ENCODE measurements around the gene LASP1.

LASP1 gene

DNA sequence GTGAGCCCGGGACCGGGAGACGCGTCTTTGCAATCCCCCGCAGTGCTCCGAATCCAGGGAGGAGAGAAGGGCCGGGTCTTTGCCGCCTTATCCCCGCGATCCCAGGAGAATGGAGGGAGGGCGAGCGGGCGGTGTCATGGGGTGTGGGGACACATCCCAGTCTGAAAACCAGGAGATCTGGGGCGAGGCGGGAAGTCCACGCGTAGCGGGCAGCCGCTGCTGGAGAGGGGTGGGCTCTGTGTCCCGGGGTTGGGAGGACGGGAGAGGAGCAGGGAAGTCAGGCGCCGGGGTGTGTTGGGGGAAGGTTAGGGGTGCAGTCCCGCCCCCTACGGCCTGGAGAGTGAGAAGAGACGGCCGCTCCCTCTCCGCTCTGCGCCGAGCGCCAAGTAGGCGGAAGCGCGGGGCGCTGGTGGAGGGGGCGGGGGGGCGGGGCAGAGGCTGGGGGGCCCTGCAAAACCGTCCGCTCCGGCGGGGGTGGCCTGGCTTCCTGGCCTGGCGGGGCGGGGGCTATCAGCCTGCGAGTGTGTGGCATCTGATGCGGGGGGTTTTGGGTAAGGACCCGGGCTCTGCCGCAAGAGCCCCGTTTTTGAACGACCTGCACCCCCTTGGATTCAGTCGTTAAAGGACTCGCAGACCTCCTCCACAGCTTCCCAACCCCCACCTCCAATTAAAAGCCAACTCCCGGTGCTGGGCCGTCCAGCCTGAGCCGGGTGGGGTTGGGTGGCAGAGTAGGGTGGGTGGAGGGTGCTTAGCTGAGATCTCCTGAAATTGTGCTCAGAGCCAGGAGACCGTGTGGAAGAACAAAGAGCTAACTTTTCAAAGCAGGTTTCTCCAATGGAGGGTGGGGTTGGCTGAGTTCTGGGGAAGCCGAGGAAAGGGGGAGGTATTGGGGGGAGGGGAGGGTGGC, 654 bp downstream of the LASP1 start:
- FAIRE-seq = no peak

DNA sequence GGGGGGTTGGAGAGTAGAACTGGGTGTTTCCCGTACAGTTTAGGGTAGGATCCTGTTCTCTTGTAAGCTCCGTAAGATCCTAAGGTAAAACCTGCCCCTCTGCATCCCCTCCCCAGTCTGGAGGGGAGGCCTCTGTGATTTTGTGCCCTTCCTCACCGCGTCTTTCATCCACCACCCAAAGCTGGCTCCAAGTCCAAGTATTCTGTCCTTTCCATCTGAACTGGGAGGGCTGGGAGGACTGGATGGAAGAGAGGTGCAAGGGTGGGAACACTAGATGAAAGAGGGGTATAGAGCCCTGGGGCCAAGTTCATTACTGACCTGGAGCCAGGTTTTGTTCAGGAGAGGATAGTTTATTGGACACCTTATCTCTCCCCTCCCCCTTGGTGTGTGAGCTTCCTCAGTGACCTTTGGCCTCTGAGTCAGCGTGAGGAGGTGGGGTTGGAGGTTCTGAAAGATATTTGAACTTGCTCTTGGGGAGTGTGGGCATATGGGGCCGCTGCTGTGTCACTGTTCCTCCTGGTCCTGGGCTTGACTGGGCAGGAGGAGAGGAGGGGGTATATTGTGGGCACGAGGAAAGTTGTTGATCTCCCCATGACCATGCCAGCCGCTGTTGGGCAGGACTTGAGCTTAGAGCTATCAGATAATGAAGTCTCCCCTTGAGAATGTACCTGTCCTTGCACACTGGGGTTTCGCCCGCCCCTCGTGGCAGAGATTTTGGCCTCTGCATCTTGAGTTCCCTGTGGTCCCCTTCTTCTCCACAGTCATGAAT, 1.6 kb downstream of the LASP1 start:
- FAIRE-seq = no peak

DNA sequence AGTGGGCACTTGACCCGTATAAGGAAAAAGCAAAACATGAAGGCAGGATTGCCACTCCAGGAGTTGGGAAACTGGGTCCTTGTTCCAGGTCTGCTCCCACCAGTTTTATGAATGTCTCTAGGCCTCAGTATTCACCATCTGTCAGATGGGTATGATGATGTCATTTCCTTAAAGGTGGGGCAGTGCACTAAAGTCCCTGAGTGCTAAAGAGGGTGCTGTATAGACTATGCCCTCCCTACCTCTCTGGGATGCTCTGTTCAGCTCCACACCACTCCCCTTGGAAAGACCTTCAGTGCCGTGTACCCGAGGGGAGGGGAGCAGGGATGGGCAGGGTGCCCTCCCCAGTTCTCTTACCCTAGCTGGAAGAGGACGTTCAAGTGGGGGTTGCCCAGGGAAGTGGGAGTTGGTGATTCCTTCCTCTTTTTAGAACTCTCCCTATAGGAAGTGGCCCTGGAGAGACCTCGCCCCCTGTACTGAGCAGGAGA, 2.2 kb downstream of the LASP1 start:
- FAIRE-seq = no peak

DNA sequence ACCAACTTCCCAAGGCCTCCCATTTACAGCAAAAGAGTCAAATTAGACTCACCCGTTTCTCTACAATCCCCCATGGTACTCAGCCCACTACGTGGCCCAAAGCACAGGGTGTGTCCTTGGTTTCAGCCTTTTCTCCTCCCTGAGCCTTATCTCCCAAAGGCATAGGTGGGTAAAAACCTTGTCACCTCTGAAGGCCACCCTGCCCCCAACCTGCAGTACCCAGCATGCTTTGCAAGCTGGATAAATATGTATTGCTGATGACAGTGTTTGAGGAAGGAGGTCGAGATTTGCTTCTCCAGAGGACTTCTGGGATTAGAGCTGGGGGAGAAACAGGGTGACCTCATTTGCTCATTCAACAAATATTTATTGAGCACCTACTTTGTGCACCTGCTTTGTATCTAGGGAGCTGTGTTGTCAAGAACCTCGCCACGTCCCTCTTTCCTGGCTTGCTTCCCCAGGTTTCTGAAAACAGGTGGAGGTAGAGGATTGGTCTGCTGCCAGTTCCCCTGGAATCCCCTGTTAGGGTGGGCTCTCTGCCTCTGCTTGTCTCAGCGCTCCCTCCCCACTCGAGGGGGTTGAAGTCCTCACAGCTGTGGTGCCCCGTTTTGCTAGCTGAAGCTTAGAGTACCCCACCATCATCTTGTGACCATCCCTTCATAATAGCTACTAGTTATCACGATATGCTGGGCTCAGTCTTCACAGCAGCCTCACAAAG, 3.0 kb downstream of the LASP1 start:
- FAIRE-seq = no peak

DNA sequence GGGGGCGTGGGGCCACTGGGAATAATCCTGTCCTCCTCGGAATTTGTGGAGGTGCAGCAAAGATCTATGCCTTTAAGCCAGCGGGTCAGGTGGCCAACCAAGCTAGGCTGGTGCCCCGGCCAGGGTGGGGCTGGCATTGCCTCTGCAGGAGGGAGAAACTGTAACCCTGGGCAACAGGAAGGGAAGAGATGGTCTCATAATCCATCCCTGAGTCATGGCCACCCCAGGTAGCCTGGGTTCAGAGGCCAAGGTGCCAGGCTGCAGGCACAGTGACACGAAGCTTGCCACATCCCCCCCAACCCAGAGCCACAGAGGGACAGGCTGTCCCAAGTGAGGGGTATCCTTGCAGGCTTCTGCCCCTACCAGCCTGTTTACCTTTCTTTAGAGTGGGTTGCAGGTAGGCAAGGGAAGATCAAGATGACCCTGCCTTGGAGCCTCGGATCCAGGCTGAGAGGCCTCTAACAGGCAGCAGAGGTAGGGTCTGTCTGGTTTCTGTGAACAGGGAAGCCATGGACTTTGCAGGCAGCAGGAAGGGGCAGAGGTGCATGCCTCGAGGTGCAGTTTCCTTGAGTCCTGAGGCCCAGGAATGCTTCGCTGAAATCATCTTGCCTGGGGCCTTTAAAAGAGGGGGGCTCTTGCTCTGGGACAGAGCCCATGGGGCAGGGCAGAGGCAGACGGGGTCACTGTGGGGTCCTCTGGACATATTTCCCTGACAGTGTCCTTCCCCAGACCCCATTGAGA, 4.0 kb downstream of the LASP1 start:
- no peak for FAIRE-seq

DNA sequence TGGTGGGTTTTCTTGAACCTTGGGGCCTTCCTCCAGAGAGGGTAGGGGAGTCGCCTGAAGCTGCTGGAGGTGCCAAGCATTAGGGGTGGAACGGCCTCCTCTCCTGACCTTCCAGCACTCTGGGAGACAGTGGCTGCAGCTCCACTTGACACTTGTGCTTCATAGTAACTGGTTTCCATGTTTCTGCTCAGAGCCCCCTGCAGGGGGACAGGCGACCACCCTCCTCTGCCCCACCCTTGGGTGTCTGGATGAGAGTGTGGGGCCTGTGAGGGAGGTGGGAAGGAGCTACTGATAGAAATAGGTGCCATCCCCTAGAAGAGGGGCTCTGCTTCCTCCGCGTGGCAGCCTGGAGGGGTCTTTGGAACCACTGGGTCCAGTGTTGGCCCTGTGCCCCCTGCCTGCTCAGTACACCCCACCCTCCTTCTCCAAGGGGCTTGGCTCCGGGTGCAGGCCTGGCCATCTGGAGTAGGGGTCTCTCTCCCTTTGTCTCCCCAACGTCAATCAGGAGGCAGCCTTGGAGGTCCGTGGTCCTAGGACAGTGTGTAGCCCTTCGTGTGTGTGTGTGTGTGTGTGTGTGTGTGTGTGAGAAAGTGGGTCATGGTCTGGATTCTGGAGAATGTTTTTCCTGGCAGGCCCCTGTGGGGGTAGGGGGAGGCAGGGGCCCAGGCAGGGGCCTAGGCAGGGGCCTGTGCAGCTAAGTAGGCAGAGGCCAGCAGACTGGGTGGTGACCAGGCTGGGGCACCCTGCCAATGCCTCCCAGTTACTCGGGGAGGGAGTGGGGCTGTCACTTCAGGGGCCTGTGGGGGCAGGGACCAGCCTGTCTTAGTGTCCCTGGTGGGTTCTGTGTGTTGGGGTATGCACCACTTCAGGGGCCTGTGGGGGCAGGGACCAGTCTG, 4.9 kb downstream of the LASP1 start:
- FAIRE-seq = no peak

DNA sequence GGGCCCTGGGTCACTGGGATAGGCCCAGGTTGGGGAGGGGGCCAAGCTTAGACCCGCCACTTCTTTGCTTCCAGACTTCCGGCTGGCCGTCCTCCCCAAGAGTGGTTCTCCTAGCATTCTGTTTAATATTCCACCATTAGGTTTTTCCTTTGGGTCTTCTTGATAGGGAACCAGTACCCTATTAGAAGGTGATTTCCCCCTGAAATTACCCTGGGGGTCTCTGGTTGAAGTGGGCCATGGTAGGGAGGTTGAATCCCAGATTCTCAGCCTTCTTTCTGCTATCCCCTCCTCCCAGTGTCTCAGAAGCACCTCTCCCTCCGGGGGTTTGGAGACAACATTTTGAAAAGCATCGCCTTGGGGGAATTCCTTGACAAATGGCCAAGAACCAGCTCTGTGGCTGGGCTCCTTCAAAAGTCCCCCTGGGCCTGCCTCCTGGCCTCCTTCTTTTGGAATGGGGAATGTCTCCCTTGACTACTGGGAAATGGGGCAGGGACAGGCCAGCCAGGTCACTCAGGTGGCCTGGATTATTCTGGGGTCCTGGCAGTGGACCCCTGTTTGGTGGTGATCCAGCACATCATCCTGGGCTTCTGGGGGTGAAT, 5.7 kb downstream of the LASP1 start:
- FAIRE-seq = no peak

DNA sequence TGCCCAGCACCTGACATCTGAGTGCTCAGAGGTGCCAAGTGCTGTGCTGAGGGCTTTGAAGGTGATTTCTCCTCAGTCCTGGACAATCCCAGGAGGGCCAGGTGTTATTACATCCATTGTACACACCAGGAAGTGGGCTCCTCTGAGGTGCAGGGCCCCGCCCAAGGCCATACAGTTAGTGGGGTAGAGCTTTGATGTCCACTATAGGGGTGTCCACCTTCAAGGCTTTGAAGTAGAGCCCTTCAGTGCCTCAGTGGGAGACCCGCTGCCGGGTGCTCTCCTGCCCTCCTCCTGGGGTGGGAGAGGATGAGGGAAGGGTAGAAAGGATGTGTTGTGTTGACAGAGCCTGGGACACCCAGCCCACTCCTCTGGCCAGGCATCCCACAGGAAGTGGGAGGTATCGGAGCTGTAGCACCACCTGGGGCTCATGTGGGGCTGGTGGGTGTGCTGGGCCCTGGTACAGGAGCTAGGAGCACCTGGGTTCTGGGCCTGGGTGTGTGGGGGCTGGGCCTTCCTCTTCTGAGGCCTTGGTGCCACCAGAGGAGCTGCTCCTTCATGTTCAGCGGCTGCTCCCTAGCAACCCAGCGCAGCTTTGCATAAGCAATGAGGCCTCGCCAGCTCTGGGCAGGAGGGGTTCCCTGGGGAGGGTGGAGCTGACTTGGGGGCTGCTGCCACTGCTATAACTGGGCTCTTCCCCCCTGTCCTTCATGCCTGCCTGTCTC, 7.4 kb downstream of the LASP1 start:
- no peak for FAIRE-seq

DNA sequence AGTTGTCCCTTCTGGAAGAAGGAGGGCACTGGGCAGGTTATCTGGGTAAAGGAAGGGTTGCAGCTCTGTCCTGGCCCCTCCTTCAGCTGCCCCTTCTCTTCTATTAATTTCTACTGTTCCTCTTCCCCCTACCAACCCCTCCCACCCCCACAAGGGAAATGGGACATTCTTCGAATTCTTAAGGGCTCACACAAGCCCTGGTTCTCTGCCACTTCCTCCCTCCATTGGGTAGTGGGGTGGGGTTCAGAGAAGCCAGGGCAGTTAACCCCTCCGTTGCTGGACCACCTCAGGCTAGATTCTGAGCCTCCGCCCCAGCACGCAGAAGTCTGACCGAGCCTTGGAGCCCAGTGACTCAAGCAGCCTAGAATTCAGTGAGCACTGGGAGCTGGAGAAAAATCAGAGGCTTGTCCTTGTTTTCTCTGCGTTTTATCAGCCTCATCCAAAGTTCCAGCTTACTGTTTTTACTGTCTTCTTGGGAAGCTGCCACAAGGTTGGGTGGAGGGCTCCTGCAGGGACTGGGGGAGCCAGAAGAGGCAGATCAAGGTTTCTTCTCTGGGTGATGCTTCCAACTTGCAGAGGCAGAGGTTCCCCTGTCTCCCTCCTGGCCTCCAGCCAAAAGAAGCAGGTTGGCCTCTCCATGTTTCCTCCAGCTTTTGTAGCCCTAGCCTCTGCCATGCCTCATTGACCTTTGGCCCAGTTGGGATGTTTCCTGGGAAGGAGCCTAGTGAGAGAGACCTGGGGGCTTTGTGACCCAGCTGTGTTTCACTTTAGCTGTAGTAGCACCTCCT, 10.2 kb downstream of the LASP1 start:
- no peak for FAIRE-seq

DNA sequence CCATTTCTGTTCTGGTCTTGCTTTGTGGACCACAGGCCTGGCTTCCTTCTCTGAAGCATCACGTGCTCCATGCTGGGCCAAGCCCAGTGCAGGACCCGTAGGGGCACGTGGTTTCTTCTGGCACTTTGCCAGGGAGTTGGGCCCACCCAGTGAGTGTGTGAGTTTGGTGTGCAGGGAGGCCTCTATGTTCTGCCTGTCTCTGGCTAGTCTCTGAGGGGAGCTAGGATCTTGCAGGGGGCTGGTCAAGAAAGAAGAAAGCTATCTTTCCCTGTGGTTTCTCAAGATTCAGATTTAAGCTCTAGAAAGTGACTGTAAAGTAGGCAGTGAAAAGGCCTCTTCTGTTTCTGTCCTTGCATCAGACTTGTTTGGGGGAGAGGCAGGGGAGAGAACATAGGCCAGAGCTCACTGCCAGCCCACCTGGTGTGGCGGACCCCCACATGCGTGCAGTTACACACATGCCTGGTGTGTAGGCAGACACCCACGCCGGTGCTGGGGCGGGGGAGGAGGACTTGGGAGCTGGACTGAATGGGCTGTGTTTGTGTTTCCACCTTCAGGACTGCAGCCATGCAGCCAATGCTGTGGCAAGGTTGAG, 11.8 kb downstream of the LASP1 start:
- FAIRE-seq = no peak

DNA sequence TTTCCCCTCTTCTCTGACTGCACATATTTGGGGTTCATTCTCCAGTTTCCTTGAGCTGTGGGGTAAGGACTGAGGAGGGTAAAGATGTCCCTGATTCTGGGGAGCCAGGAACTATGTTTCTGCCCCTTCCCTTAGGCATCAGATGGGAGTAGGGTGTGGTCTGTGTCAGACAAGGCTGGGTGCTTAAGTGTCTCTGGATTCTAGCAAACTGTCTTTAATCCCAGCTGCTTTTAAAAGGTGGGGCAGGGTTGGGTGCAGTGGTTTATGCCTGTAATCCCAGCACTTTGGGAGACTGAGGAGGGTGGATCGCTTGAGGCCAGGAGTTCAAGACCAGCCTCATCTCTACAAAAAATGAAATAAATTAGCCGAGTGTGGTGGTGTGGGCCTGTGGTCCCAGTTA, 13.0 kb downstream of the LASP1 start:
- no peak for FAIRE-seq

DNA sequence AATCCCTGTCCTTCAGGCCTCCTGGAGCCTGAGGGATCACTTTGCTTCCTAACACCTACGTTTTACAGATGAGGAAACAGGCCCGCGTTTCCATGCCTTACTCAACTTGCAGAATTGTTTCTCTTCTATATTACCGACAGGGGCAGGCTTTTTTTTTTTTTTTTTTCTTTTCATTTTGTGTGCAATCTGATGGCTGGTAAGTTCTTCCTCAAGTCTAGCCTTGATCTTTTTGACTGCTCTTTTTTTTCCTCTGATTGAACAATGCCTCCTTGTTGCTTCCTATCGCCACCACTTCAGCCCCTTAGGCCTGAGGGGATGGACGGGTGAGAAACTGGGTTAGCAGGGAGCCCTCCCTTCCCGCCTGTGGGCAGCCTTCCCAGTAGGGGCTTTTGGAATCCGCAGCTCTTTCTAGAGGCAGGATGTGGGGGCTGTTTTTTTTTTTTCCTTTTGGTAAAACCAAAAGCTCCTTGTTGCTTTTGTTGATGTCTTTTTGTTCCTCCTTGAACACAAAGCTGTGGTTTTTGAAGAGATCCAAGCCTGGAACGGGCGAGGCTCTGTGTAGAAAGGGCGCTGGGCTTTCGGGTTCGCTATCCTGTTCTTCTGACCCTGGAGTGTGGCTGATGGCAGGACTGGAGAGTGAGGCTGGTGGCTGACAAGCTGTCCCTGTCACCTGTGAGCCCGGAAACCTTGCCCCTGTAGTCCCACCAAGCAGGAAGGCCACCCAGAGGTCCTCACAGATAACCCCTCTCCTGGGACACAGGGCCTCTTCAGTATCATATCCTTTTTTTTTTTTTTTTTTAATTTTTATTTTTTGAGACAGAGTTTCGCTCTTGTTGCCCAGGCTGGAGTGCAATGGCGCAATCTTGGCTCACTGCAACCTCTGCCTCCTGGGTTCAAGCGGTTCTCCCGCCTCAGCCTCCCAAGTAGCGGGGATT, 14.0 kb downstream of the LASP1 start:
- FAIRE-seq = no peak

DNA sequence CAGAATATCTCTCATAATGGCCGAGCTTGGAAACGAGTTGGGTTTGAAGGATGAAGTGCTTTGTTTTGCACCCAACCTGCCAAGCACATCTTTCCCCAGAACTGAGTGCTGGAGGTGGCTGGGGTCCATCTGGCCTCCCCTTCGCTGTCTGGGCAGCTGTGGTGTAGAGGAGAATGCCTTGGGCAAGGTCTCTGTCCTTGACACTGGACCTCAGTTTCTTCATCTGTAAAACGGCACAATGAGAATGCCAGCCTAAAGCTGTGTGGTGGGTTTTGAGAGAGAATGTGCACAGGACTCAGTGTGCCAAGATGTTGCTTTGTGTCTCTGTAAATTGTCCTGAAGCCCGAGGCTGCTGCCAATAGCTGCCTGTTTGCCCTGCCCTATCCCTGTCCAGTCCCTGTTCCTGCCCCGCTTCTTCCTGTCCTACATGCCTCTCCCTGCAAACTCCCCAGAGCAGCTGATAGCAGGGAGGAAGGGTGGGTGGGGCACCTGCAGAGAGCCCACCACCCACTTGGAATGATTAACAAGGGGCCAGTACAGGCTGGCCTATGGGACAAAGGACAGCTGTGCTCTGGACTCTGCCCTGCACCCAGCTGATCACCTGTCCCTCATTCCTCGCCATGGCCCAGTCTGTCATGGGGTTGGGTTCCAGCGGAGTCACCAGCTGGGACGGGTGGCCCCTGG, 15.3 kb downstream of the LASP1 start:
- no peak for FAIRE-seq

DNA sequence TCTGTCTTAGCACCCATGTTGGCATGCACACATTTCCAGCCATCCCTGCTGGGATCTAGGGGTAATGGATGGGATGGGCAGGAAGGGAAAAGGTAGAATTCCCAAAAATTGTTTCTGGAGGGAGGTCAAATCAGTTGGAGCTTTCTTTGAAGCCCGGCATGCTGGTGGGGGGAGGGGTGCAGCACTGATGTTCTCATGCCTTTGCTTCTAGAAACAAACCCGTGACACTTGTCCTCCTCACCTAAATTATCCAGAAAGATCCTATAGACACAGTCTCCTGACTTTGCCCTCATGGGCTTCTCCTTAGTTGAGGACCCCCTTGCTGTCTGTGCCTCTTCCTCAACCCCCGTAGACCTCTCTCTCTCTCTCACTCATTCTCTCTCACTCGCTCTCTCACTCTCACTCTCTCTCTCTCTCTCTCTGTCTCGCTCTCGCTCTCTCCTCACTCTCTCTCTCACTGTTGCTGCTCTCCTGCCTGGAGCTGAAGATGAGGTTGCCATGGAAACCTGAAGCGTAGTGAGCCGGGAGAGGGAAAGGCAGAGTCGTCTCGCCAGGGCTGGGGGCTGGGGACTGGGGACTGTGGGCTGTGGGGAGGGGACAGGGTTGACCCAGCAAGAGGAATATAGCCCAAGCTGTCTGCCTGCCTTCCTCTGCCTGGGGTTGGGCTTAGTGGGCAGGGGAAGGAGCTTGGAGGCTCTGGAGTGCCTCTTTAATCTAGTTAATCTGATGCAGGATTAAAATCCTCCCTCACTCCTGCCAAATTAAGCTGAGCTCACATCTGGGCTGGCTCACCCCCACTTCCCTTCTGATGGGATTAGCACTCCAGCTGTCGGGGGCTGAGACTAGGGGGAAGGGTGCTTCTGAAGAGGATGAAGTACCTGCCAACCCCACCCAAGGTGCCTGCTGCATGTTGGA, 16.1 kb downstream of the LASP1 start:
- no peak for FAIRE-seq

DNA sequence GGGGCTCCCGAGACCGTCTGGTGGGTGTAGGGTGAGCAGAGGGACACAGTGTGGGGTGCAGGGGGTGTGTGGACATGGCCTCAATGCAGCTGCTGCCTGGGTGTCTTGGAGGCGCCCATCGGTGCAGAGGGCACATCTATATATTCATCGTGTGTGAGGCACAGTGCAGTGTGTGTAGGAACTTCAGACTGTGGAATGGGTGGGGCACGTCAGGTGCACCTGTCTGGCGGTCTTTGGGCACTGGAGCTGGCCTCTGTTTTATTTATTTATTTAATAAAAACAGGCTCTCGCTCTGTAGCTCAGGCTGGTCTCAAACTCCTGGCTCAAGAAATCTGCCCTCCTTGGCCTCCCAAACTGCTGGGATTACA, 16.8 kb downstream of the LASP1 start:
- no peak for FAIRE-seq

DNA sequence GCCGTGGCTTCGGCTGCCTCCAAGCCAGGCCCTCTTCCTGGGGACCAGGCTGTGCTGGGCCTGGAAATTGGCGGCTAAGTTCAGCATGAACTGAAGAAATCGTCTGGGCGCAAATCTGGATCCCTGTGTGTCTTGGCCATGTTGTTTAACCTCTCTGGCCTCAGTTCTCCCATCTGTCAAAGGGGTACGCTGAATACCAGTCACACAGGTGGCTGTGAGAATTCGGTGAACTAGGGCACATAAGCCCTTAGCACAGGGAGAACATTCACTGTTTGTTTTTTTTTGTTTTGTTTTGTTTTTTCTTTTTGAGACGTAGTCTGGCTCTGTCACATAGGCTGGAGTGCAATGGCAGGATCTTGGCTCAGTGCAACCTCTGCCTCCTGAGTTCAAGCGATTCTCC, 19.0 kb downstream of the LASP1 start:
- no peak for FAIRE-seq
